ENCODE measurements around the gene PEAK1.

Gene PEAK1

GRCh38 chr15:77393471-77393840 is 26.4 kb downstream of the PEAK1 start:
- H3K27ac ChIP-seq (ENCODE audit: low read depth, low read length), result no peak overlapping the region
- peaks cover 10% of the 10 kb centered on the region; the same call in 1 of the 2 replicates for H3K36me3 ChIP-seq (ENCODE audit: low read length)
- H3K9me2 ChIP-seq (replicated peaks; ENCODE audit: insufficient read depth, low read length), result no peaks in the 10 kb centered on the region
- no peaks in the 10 kb centered on the region for H3K79me2 ChIP-seq (ENCODE audit: insufficient read depth, low read length)
- no peaks in the 10 kb centered on the region for H3K9me3 ChIP-seq (ENCODE audit: insufficient read depth, low read length)
- peaks cover 8% of the 10 kb centered on the region for H4K20me1 ChIP-seq (ENCODE audit: low read depth, low read length)
- TF ChIP-seq EZH2phosphoT487 (conservative IDR thresholded peaks at IDR 0.05; ENCODE audit: low read length), result no peak
- no peak overlapping the region for H3K4me3 ChIP-seq (ENCODE audit: insufficient read depth, low read length, poor library complexity, severe bottlenecking)
- no peak overlapping the region for H3K4me2 ChIP-seq (ENCODE audit: low read depth, low read length, poor library complexity, severe bottlenecking)
- H3K9ac ChIP-seq (ENCODE audit: low read length), result no peak overlapping the region
- no peak overlapping the region for H2AFZ ChIP-seq (ENCODE audit: low read depth, low read length, severe bottlenecking)
- no peaks in the 10 kb centered on the region for H3K27me3 ChIP-seq (ENCODE audit: low read length)
- H3F3A ChIP-seq (ENCODE audit: insufficient read depth), result no peaks in the 10 kb centered on the region

DNA sequence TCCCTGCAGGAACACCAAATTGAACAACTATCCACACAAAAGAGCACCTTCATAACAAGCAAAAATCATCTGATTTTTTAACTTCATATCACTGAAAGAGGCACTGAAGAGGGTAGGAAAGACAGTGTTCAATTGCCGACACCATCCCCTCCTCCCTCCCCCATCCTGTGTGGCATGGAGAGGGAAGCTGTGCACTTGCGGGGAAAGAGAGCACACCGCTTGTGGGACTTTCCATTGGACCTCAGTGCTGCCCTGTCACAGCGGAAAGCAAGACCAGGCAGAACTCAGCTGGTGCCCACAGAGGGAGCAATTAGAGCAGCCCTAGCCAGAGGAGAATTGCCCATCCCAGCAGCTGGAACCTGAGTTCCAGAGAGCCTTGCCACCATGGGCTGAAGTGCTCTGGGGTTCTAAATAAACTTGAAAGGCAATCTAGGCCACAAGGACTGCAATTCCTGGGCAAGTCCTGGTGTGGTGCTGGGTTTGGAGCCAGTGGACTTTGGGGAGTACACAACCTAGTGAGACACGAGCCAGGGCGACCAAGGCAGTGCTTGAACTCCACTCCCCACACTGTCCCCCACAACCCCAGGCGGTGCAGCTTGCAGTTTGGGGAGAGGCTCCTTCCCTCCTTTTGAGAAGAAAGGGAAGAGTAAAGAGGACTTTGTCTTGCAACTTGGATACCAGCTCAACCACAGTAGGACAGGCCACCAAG is 27.0 kb downstream of the PEAK1 start:
- Histone ChIP-seq H3K27ac (ENCODE audit: low read depth, low read length) (no peak overlapping the region), H3K9me3 (ENCODE audit: insufficient read depth, low read length) (no peaks in the 10 kb centered on the region), H3K9ac (ENCODE audit: low read length) (no peak overlapping the region), H3K36me3 (ENCODE audit: low read length) (peaks cover 10% of the 10 kb centered on the region; the same call in 1 of the 2 replicates), H4K20me1 (ENCODE audit: low read depth, low read length) (peaks cover 8% of the 10 kb centered on the region), H2AFZ (ENCODE audit: low read depth, low read length, severe bottlenecking) (no peak overlapping the region), H3K4me2 (ENCODE audit: low read depth, low read length, poor library complexity, severe bottlenecking) (no peak overlapping the region), H3F3A (ENCODE audit: insufficient read depth) (no peaks in the 10 kb centered on the region), H3K27me3 (ENCODE audit: low read length) (no peaks in the 10 kb centered on the region), H3K79me2 (ENCODE audit: insufficient read depth, low read length) (no peaks in the 10 kb centered on the region), H3K9me2 (replicated peaks; ENCODE audit: insufficient read depth, low read length) (no peaks in the 10 kb centered on the region), H3K4me3 (ENCODE audit: insufficient read depth, low read length, poor library complexity, severe bottlenecking) (no peak overlapping the region)
- TF ChIP-seq CTCF (IDR thresholded peaks at IDR 0.05; ENCODE audit: insufficient read depth, low read length, poor library complexity, severe bottlenecking), result no peak
- no peak for TF ChIP-seq EZH2phosphoT487 (conservative IDR thresholded peaks at IDR 0.05; ENCODE audit: low read length)

DNA sequence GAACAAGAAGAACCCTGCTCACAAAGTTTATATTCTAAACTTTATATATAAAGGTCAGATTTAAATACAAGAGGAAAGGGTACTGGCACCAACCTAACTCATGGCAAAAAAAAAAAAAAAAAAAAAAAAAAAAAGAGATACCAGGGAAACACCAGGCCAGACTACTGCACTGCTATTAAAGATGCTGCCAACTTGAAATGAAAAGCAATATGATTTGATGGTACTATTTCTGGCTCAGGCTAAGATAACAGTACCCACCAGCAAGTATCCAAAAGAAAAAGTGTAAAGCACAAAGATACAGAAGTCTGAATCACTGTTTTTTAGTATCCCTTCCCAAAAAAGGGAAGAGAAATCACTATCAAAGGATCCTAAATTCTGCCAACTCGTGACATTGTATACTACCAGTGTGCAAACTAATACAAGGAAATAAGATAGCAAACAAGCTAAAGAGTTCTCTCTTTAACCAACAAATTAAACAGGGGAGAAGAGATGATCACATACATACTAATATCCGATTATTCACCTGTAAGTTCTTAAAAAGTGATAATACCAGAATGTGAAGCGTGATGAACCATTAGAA is 28.4 kb downstream of the PEAK1 start:
- Histone ChIP-seq H3K9me3 (ENCODE audit: insufficient read depth, low read length) (no peaks in the 10 kb centered on the region), H3K27ac (ENCODE audit: low read depth, low read length) (no peak overlapping the region), H3K9me2 (replicated peaks; ENCODE audit: insufficient read depth, low read length) (no peaks in the 10 kb centered on the region), H3K27me3 (ENCODE audit: low read length) (no peaks in the 10 kb centered on the region), H3K9ac (ENCODE audit: low read length) (no peak overlapping the region), H3K79me2 (ENCODE audit: insufficient read depth, low read length) (no peaks in the 10 kb centered on the region), H2AFZ (ENCODE audit: low read depth, low read length, severe bottlenecking) (no peak overlapping the region), H3K4me2 (ENCODE audit: low read depth, low read length, poor library complexity, severe bottlenecking) (no peak overlapping the region), H3K36me3 (ENCODE audit: low read length) (peaks cover 10% of the 10 kb centered on the region; the same call in 1 of the 2 replicates), H3K4me3 (ENCODE audit: insufficient read depth, low read length, poor library complexity, severe bottlenecking) (no peak overlapping the region), H4K20me1 (ENCODE audit: low read depth, low read length) (peaks cover 8% of the 10 kb centered on the region), H3F3A (ENCODE audit: insufficient read depth) (no peaks in the 10 kb centered on the region)
- TF ChIP-seq CTCF (IDR thresholded peaks at IDR 0.05; ENCODE audit: insufficient read depth, low read length, poor library complexity, severe bottlenecking), result no peak
- no peak for TF ChIP-seq EZH2phosphoT487 (conservative IDR thresholded peaks at IDR 0.05; ENCODE audit: low read length)

Measured in SU-DHL-6 (cell line).